K562 (cell line): ENCODE data around the gene RBM20. TPM values are rescaled to one million over a fixed set of nuclear protein-coding genes. Genes with fewer than 3 reads are reported as not detected.

ENCODE experiments used
- AFF1 ChIP-seq, 2 experiments: fragments of 450-650 bp; IDR thresholded peaks; 2 replicates each; pipeline ENCODE4 v1.6.1; 2018; ENCODE audit warnings: mild to moderate bottlenecking in 2 of 2, low read depth in 1 of 2; ENCODE audit not compliant: partially characterized antibody in 2 of 2
- BRD4 ChIP-seq: fragments of 200-600 bp; sonication (generic); IDR thresholded peaks from 2 replicates; pipeline ENCODE4 v1.6.1; 2017; ENCODE audit warnings: inconsistent platforms
- E2F6 ChIP-seq, 2 experiments: IDR thresholded peaks; 2 replicates each; pipeline ENCODE4 v1.6.1; 2011; ENCODE audit warnings: borderline replicate concordance in 1 of 2, control low read depth in 1 of 2, low read depth in 1 of 2, low read length in 1 of 2, mild to moderate bottlenecking in 1 of 2, mixed read lengths in 1 of 2, moderate library complexity in 1 of 2; ENCODE audit not compliant: insufficient read depth in 1 of 2, insufficient read length in 1 of 2, poor library complexity in 1 of 2, severe bottlenecking in 1 of 2; ENCODE audit errors: extremely low read depth in 1 of 2
- ETV6 ChIP-seq, 3 experiments: fragments of 150-350 bp in 1 of 3; sonication (generic) in 1 of 3; formaldehyde crosslinking in 1 of 3; IDR thresholded peaks; 2 replicates each; pipeline versions ENCODE4 v1.6.1 to v1.8.0; 2014 to 2022; ENCODE audit warnings: borderline replicate concordance in 2 of 3, low read depth in 2 of 3, antibody characterized with exemption in 1 of 3, low read length in 1 of 3, mild to moderate bottlenecking in 1 of 3, missing genetic modification reagents in 1 of 3
- LCOR ChIP-seq: sonication (generic); formaldehyde crosslinking; IDR thresholded peaks from 2 replicates; pipeline ENCODE4 v1.8.0; 2022; ENCODE audit warnings: mild to moderate bottlenecking, missing genetic modification reagents
- NFRKB ChIP-seq: fragments of 450-650 bp; IDR thresholded peaks from 2 replicates; pipeline ENCODE4 v1.6.1; 2016; ENCODE audit warnings: low read depth
- RBM25 ChIP-seq: fragments of 200-400 bp; formaldehyde crosslinking; IDR thresholded peaks from 2 replicates; pipeline ENCODE4 v1.6.1; 2018; ENCODE audit warnings: low read length, low read depth, moderate library complexity; ENCODE audit not compliant: severe bottlenecking
- SUPT5H ChIP-seq: fragments of 450-650 bp; IDR thresholded peaks from 2 replicates; pipeline ENCODE4 v1.6.1; 2016
- ZNF407 ChIP-seq: fragments of 450-650 bp; IDR thresholded peaks from 2 replicates; pipeline ENCODE4 v1.6.1; 2016; ENCODE audit warnings: low read depth
- ZNF444 ChIP-seq: fragments of 250-450 bp; sonication (Bioruptor Pico); IDR thresholded peaks from 2 replicates; pipeline ENCODE4 v1.4.0; 2020; ENCODE audit warnings: mild to moderate bottlenecking, moderate library complexity
- polyA plus RNA-seq, 8 experiments: library from polyadenylated mRNA; depleted of rRNA in 4 of 8; stranded (reverse) in 5 of 8; unstranded in 3 of 8; fragments of >200 nt; fragmentation: Nextera tagmentation in 2 of 8; fragmentation: Illumina TruSeq in 1 of 8; extraction: Ambion mirVana in 2 of 8; extraction: Trizol in 1 of 8; gene quantifications; 2 replicates each; pipeline versions ENCODE4 v1.2.1 to v1.2.3, GENCODE V29; 2011 to 2014; ENCODE audit warnings: inconsistent platforms in 1 of 8, missing spikeins in 1 of 8
- total RNA-seq, 7 experiments: library from RNA; depleted of rRNA in 6 of 7; stranded (reverse); fragments of >200 nt in 6 of 7; fragmentation: Illumina TruSeq in 2 of 7; extraction: Trizol in 2 of 7; gene quantifications; 2 replicates each; pipeline versions ENCODE4 v1.2.1 to v1.2.3, GENCODE V29; 2011 to 2021; ENCODE audit warnings: low replicate concordance in 1 of 7

Gene RBM20
- total and polyA plus RNA-seq, 9 of the 15 experiments (the other 6 are each of a cell fraction or from before 2014, with no cell fraction given): 0.63 to 5.7 (median 3.2) TPM

GRCh38 chr10:110646417-110647135 lies 2.4 kb downstream of the RBM20 start (continued):
- TF ChIP-seq E2F6 (IDR thresholded peaks at IDR 0.05; ENCODE audit: borderline replicate concordance in 1 of 2, extremely low read depth in 1 of 2, insufficient read depth in 1 of 2, insufficient read length in 1 of 2, low read depth in 1 of 2, low read length in 1 of 2, poor library complexity in 1 of 2, severe bottlenecking in 1 of 2): no peak
- TF ChIP-seq LCOR (CRISPR knock-in tag): 0 out of 2 replicates have a peak, but pooled peaks have one; percentile 44
- TF ChIP-seq ZNF407: no peak
- TF ChIP-seq SUPT5H: peak; percentile 41; the same call in 1 of the 2 replicates
- peak; percentile 94 for TF ChIP-seq NFRKB
- TF ChIP-seq BRD4: 0 out of 2 replicates have a peak, but pooled peaks have one; percentile 33
- no peak for TF ChIP-seq ZNF444 (CRISPR knock-in tag)
- peak in 1 of 2 experiments; percentile 57 for TF ChIP-seq AFF1 (IDR thresholded peaks at IDR 0.05; ENCODE audit: low read depth in 1 of 2, partially characterized antibody in 2 of 2)
- no peak for TF ChIP-seq ETV6 (IDR thresholded peaks at IDR 0.05; ENCODE audit: borderline replicate concordance in 1 of 2, low read depth in 2 of 2, low read length in 1 of 2)
- TF ChIP-seq ETV6 (CRISPR knock-in tag; IDR thresholded peaks at IDR 0.05; ENCODE audit: borderline replicate concordance): no peak
- TF ChIP-seq RBM25: no peak
